Upper lobe of left lung (tissue), 4 donors: ENCODE measurements around the gene PCBP4.

Experiments
- CTCF ChIP-seq, 6 experiments: fragments of 450-650 bp in 4 of 6; fragments of 200-600 bp in 2 of 6; sonication (generic) in 2 of 6; IDR thresholded peaks; one replicate each; pipeline ENCODE4 v1.5.1; 2016 to 2019; ENCODE audit warnings: antibody characterized with exemption in 6 of 6
- EP300 ChIP-seq, 4 donors: sonication (generic); formaldehyde crosslinking; IDR thresholded peaks; one replicate each; pipeline ENCODE4 v1.5.1; 2017; ENCODE audit warnings: antibody characterized with exemption in 4 of 4, control low read depth in 2 of 4
- POLR2A ChIP-seq, 4 donors: fragments of 450-650 bp; IDR thresholded peaks; one replicate each; pipeline ENCODE4 v1.5.1; 2016 to 2017; ENCODE audit warnings: antibody characterized with exemption in 4 of 4, mild to moderate bottlenecking in 2 of 4
- POLR2AphosphoS5 ChIP-seq, 2 donors: sonication (generic); formaldehyde crosslinking; IDR thresholded peaks; one replicate each; pipeline ENCODE4 v1.5.1; 2017; ENCODE audit warnings: antibody characterized with exemption in 2 of 2

GRCh38 chr3:51921081-51921578 is 46.1 kb downstream of the PCBP4 start:
- TF ChIP-seq POLR2A (IDR thresholded peaks at IDR 0.05) (no peak), CTCF (IDR thresholded peaks at IDR 0.05) (no peak), POLR2AphosphoS5 (IDR thresholded peaks at IDR 0.05) (no peak), EP300 (IDR thresholded peaks at IDR 0.05) (no peak)
